GM12878 (cell line): ENCODE data around the gene PRKN. TPM values are rescaled to one million over a fixed set of nuclear protein-coding genes. Genes with fewer than 3 reads are reported as not detected.

Experiments used
- ATAC-seq: fragments of 200-7000 bp; cut with Tn5 transposase; 3 replicates; pipeline ENCODE4 v1.9.1; 2020; ENCODE audit warnings: mild to moderate bottlenecking, moderate library complexity
- BruUV-seq: library from RNA; stranded (reverse); fragments of 400-500 nt; replicated peaks from 2 replicates; lab custom pipeline; 2021; lab: Mats Ljungman, UMichigan
- CTCF ChIA-PET: fragments of 300-600 bp; sonication (Branson Sonifier 250); formaldehyde crosslinking; extraction: SDS; loops from one replicate; lab custom pipeline; 2021; ENCODE audit warnings: inconsistent platforms; lab: Yijun Ruan, JAX
- POLR2A ChIA-PET: fragments of 350-600 bp; formaldehyde crosslinking; extraction: SDS; loops from one replicate; lab custom pipeline; 2021; ENCODE audit warnings: inconsistent platforms; lab: Charles Lee
- RAD21 ChIA-PET: fragments of 300-600 bp; sonication (Branson Sonifier 250); formaldehyde crosslinking; loops from one replicate; lab custom pipeline; 2023; ENCODE audit warnings: antibody characterized with exemption; ENCODE audit not compliant: unreplicated experiment; lab: Charles Lee
- SMC1A ChIA-PET: fragments of 300-600 bp; sonication (Branson Sonifier 250); formaldehyde crosslinking; loops from one replicate; lab custom pipeline; 2023; ENCODE audit not compliant: unreplicated experiment, uncharacterized antibody; lab: Charles Lee
- DNase-seq: peaks from one replicate; pipeline ENCODE4 v3.0.0-alpha.2; 2011; ENCODE audit warnings: low read depth, low spot score
- FAIRE-seq: peaks from 3 replicates; lab custom pipeline; 2011; peaks lifted over from hg19 to GRCh38; lab: Jason Lieb, UNC
- H2AFZ ChIP-seq: 2 replicates; pipeline ENCODE4 v1.6.0; 2011; ENCODE audit warnings: low read depth, low read length, control low read depth; ENCODE audit not compliant: control insufficient read depth
- H3K27ac ChIP-seq: 2 replicates; pipeline ENCODE4 v1.5.1; 2011; ENCODE audit warnings: control low read depth; ENCODE audit not compliant: control insufficient read depth, insufficient read depth
- H3K27me3 ChIP-seq, 2 experiments: replicated peaks in 1 of 2; 2 replicates each; pipeline versions ENCODE4 v1.6.0 to v1.6.1; 2011; ENCODE audit warnings: low read length in 1 of 2; ENCODE audit not compliant: control insufficient read depth in 2 of 2, insufficient read depth in 2 of 2
- H3K36me3 ChIP-seq, 2 experiments: 2 replicates each; pipeline ENCODE4 v1.5.1; 2011; ENCODE audit warnings: low read length in 1 of 2; ENCODE audit not compliant: control insufficient read depth in 2 of 2, insufficient read depth in 2 of 2
- H3K4me1 ChIP-seq: 2 replicates; pipeline ENCODE4 v1.6.1; 2011; ENCODE audit warnings: mild to moderate bottlenecking, low read length, moderate library complexity, mixed read lengths; ENCODE audit not compliant: control insufficient read depth, insufficient read depth
- H3K4me2 ChIP-seq: 2 replicates; pipeline ENCODE4 v1.6.0; 2011; ENCODE audit warnings: control low read depth; ENCODE audit not compliant: control insufficient read depth, insufficient read depth
- H3K4me3 ChIP-seq: fragments of 200-600 bp; sonication (generic); 2 replicates; pipeline ENCODE4 v1.5.1; 2016
- H3K79me2 ChIP-seq: 2 replicates; pipeline ENCODE4 v1.6.0; 2011; ENCODE audit warnings: low read length; ENCODE audit not compliant: control insufficient read depth, insufficient read depth
- H3K9ac ChIP-seq: 2 replicates; pipeline ENCODE4 v1.8.0; 2011; ENCODE audit warnings: low read length, control low read depth, mixed read lengths; ENCODE audit not compliant: control insufficient read depth, insufficient read depth
- H3K9me3 ChIP-seq: replicated peaks from 3 replicates; pipeline ENCODE4 v1.5.1; 2011; ENCODE audit warnings: mild to moderate bottlenecking, low read length; ENCODE audit not compliant: control insufficient read depth, insufficient read depth
- H4K20me1 ChIP-seq: 2 replicates; pipeline ENCODE4 v1.6.0; 2011; ENCODE audit not compliant: control insufficient read depth, insufficient read depth
- BACH1 ChIP-seq: fragments of 450-650 bp; IDR thresholded peaks from 2 replicates; pipeline ENCODE4 v1.6.1; 2017; ENCODE audit warnings: mild to moderate bottlenecking, borderline replicate concordance
- BMI1 ChIP-seq: fragments of 450-650 bp; IDR thresholded peaks from 2 replicates; pipeline ENCODE4 v1.6.1; 2016; ENCODE audit warnings: mild to moderate bottlenecking, moderate library complexity, borderline replicate concordance
- CBX3 ChIP-seq: fragments of 200-600 bp; sonication (generic); IDR thresholded peaks from 2 replicates; pipeline ENCODE4 v1.6.1; 2016; ENCODE audit warnings: low read depth, borderline replicate concordance
- CHD2 ChIP-seq: IDR thresholded peaks from 2 replicates; pipeline ENCODE4 v1.6.1; 2011; ENCODE audit warnings: low read depth, low read length, improper control_type of control experiment, borderline replicate concordance
- ESRRA ChIP-seq: IDR thresholded peaks from 2 replicates; pipeline ENCODE4 v1.6.1; 2012; ENCODE audit warnings: mild to moderate bottlenecking, low read length, improper control_type of control experiment
- ETV6 ChIP-seq, 2 experiments: fragments of 450-650 bp in 1 of 2; IDR thresholded peaks in 1 of 2; conservative IDR thresholded peaks in 1 of 2; 2 replicates each; pipeline ENCODE4 v1.6.1; 2014; ENCODE audit warnings: antibody characterized with exemption in 1 of 2, borderline replicate concordance in 1 of 2, low read depth in 1 of 2, mild to moderate bottlenecking in 1 of 2, moderate library complexity in 1 of 2
- GABPA ChIP-seq: IDR thresholded peaks from 2 replicates; pipeline ENCODE4 v1.6.1; 2014; ENCODE audit warnings: antibody characterized with exemption, low read depth, mild to moderate bottlenecking, inconsistent platforms
- MEF2A ChIP-seq: IDR thresholded peaks from 2 replicates; pipeline ENCODE4 v1.6.1; 2011; ENCODE audit warnings: low read depth, mild to moderate bottlenecking, low read length, moderate library complexity; ENCODE audit not compliant: insufficient read depth
- NFXL1 ChIP-seq: fragments of 450-650 bp; IDR thresholded peaks from 2 replicates; pipeline ENCODE4 v1.6.1; 2017; ENCODE audit warnings: antibody characterized with exemption, mild to moderate bottlenecking, borderline replicate concordance
- NFYB ChIP-seq: IDR thresholded peaks from 2 replicates; pipeline ENCODE4 v1.6.1; 2011; ENCODE audit warnings: low read depth, mild to moderate bottlenecking, low read length, improper control_type of control experiment, moderate library complexity; ENCODE audit not compliant: insufficient read depth
- POU2F2 ChIP-seq: IDR thresholded peaks from 3 replicates; pipeline ENCODE4 v1.6.1; 2011; ENCODE audit warnings: low read depth, mild to moderate bottlenecking, low read length, borderline replicate concordance
- SIX5 ChIP-seq: IDR thresholded peaks from 2 replicates; pipeline ENCODE4 v1.6.1; 2011; ENCODE audit warnings: mild to moderate bottlenecking, low read depth, low read length, moderate library complexity; ENCODE audit not compliant: severe bottlenecking
- SMAD5 ChIP-seq: IDR thresholded peaks from 2 replicates; pipeline ENCODE4 v1.6.1; 2016; ENCODE audit warnings: antibody characterized with exemption, low read depth
- SMARCA5 ChIP-seq: fragments of 450-650 bp; IDR thresholded peaks from 2 replicates; pipeline ENCODE4 v1.6.1; 2017; ENCODE audit warnings: mild to moderate bottlenecking
- SP1 ChIP-seq: IDR thresholded peaks from one replicate; pipeline ENCODE4 v1.6.1; 2011; ENCODE audit warnings: low read depth, low read length
- STAT1 ChIP-seq: fragments of 450-650 bp; conservative IDR thresholded peaks from 2 replicates; pipeline ENCODE4 v1.6.1; 2014; ENCODE audit warnings: antibody characterized with exemption, mild to moderate bottlenecking
- SUZ12 ChIP-seq: fragments of 200-600 bp; sonication (generic); IDR thresholded peaks from one replicate; pipeline ENCODE4 v1.6.1; 2018; ENCODE audit warnings: antibody characterized with exemption, mild to moderate bottlenecking; ENCODE audit not compliant: unreplicated experiment
- TARDBP ChIP-seq: IDR thresholded peaks from 2 replicates; pipeline ENCODE4 v1.6.1; 2016; ENCODE audit warnings: borderline replicate concordance
- WRNIP1 ChIP-seq: IDR thresholded peaks from 2 replicates; pipeline ENCODE4 v1.6.1; 2011; ENCODE audit warnings: low read depth, low read length, improper control_type of control experiment, borderline replicate concordance
- ZBED1 ChIP-seq: IDR thresholded peaks from 2 replicates; pipeline ENCODE4 v1.6.1; 2016; ENCODE audit warnings: borderline replicate concordance
- WGBS: methylation state at CpG from one replicate; pipeline ENCODE4 v1.1.6; 2016; ENCODE audit warnings: low lambda C conversion rate; ENCODE audit not compliant: insufficient replicate concordance, insufficient coverage; ENCODE audit errors: missing lambda C conversion rate; 5-methylcytosine and 5-hydroxymethylcytosine counted together
- in situ Hi-C: fragments of 300-500 bp; cut with MboI; formaldehyde crosslinking; loops from 9 replicates; pipeline ENCODE4 v1.14.3; 2018; ENCODE audit warnings: mixed read lengths
- intact Hi-C: fragments of 100-400 bp; cut with micrococcal nuclease; formaldehyde crosslinking; loops from one replicate; pipeline ENCODE4 v1.14.2; 2022; ENCODE audit not compliant: unreplicated experiment
- polyA plus RNA-seq, 11 experiments: library from polyadenylated mRNA; depleted of rRNA in 4 of 11; unstranded in 6 of 11; stranded (reverse) in 5 of 11; fragments of >200 nt; fragmentation: Nextera tagmentation in 4 of 11; fragmentation: Illumina TruSeq in 1 of 11; extraction: Ambion mirVana in 4 of 11; extraction: Trizol in 1 of 11; gene quantifications; 1 replicate in 1 of 11; 2 replicates in 10 of 11; pipeline versions ENCODE4 v1.2.1 to v1.2.3, GENCODE V29; 2011 to 2016; ENCODE audit warnings: inconsistent platforms in 2 of 11, missing spikeins in 2 of 11, low read depth in 1 of 11
- total RNA-seq, 4 experiments: library from RNA; depleted of rRNA in 3 of 4; stranded (reverse); fragments of >200 nt in 3 of 4; fragmentation: Illumina TruSeq in 1 of 4; extraction: Trizol in 1 of 4; gene quantifications; 2 replicates each; pipeline versions ENCODE4 v1.2.1 to v1.2.3, GENCODE V29; 2013 to 2021
- TF ChIP-seq, protein P1 (sequence below): fragments of 450-650 bp; IDR thresholded peaks from 2 replicates; pipeline ENCODE4 v1.6.1; 2017; ENCODE audit warnings: borderline replicate concordance
- TF ChIP-seq, protein P2 (sequence below): fragments of 450-650 bp; IDR thresholded peaks from 2 replicates; pipeline ENCODE4 v1.6.1; 2017; ENCODE audit warnings: mild to moderate bottlenecking, low read depth, inconsistent platforms; ENCODE audit not compliant: poor library complexity, severe bottlenecking

Gene PRKN
- total and polyA plus RNA-seq, 10 of the 15 experiments (the other 5 are each of a cell fraction or from before 2014, with no cell fraction given): 0.06 to 0.09 TPM; not detected in 8

DNA sequence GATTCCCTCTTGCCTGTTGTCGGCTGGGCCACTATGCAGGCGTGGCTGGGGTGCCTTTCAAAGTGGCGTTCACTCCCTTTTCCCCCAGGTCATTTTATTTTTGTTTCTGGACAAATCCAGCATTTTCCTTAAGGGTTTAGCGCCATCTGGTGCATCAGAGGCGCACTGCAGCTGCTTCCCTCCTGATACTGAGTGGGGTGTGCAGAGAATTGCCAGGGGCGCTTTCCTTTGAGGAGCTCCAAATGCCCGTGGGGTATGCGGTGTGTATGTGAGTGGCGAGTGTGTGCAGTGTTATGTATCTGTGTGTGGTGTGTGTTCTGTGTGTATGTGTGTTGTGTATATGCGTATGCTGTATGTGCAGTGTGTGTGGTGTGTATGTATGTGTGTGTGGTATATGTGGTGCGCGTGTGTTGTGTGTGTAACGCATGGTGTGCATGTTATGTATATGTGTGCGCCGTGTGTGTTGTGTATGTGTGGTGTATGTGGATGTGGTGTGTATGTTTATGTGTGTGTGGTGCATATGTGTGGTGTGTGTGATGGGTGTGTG lies 1353.6 kb downstream of the PRKN start:
- SMC1A ChIA-PET: interaction anchor here (0.8 to 11.5 kb wide), 3 partner anchors 439 to 623 kb away, joined by 5 to 209 read pairs (median 9); no protein-coding TSS in a partner anchor
- Histone ChIP-seq H4K20me1 (no peaks in the 10 kb centered on the region), H3K36me3 (no peaks in the 10 kb centered on the region), H3K4me2 (no peak overlapping the region), H3K4me3 (no peak overlapping the region), H3K4me1 (no peaks in the 10 kb centered on the region), H2AFZ (no peak overlapping the region), H3K27me3 (no peaks in the 10 kb centered on the region; a peak in 1 of 4 replicates), H3K9ac (no peak overlapping the region), H3K9me3 (no peaks in the 10 kb centered on the region), H3K27ac (no peak overlapping the region), H3K79me2 (no peaks in the 10 kb centered on the region)
- CTCF ChIA-PET: interaction anchor here (0.6 to 12.2 kb wide), 17 partner anchors 9 to 1209 kb away, joined by 3 to 334 read pairs (median 3); partner anchors contain the start of gene MAP3K4
- intact Hi-C loops: loop anchor here (1.0 to 5.0 kb wide), 6 partner anchors 222 to 852 kb away; no protein-coding TSS in a partner anchor
- ATAC-seq: peak; percentile 75
- RAD21 ChIA-PET: interaction anchor here (0.9 to 9.2 kb wide), 5 partner anchors 138 to 854 kb away, joined by 3 to 162 read pairs (median 6); no protein-coding TSS in a partner anchor
- no TSS peak for BruUV-seq
- no peak for DNase-seq
- in situ Hi-C loops: loop anchor here (5.0 to 25.0 kb wide), 4 partner anchors 237 to 849 kb away; no protein-coding TSS in a partner anchor
- 28% methylated on average over 15 of the region's 15 CpGs for WGBS
- POLR2A ChIA-PET: no interaction called here
- peak; percentile 89 for FAIRE-seq
- TF ChIP-seq SMARCA5 (no peak), STAT1 (no peak), CHD2 (no peak), ETV6 (conservative IDR thresholded peaks at IDR 0.05 in 1 of 2, IDR thresholded peaks at IDR 0.05 in 1 of 2; ENCODE audit: borderline replicate concordance in 1 of 2, low read depth in 1 of 2) (no peak), SP1 (no peak), TARDBP (no peak), NFYB (no peak), ESRRA (no peak), WRNIP1 (no peak), SIX5 (no peak), CBX3 (no peak), BMI1 (no peak), NFXL1 (no peak), ZBED1 (no peak), BACH1 (no peak), SMAD5 (no peak), SUZ12 (no peak), MEF2A (no peak), POU2F2 (no peak), GABPA (no peak)
- TF ChIP-seq, protein P1, sequence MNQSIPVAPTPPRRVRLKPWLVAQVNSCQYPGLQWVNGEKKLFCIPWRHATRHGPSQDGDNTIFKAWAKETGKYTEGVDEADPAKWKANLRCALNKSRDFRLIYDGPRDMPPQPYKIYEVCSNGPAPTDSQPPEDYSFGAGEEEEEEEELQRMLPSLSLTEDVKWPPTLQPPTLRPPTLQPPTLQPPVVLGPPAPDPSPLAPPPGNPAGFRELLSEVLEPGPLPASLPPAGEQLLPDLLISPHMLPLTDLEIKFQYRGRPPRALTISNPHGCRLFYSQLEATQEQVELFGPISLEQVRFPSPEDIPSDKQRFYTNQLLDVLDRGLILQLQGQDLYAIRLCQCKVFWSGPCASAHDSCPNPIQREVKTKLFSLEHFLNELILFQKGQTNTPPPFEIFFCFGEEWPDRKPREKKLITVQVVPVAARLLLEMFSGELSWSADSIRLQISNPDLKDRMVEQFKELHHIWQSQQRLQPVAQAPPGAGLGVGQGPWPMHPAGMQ: no peak
- TF ChIP-seq, protein P2, sequence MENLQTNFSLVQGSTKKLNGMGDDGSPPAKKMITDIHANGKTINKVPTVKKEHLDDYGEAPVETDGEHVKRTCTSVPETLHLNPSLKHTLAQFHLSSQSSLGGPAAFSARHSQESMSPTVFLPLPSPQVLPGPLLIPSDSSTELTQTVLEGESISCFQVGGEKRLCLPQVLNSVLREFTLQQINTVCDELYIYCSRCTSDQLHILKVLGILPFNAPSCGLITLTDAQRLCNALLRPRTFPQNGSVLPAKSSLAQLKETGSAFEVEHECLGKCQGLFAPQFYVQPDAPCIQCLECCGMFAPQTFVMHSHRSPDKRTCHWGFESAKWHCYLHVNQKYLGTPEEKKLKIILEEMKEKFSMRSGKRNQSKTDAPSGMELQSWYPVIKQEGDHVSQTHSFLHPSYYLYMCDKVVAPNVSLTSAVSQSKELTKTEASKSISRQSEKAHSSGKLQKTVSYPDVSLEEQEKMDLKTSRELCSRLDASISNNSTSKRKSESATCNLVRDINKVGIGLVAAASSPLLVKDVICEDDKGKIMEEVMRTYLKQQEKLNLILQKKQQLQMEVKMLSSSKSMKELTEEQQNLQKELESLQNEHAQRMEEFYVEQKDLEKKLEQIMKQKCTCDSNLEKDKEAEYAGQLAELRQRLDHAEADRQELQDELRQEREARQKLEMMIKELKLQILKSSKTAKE: no peak
